ENCODE data around the gene ZBTB24.

ZBTB24 gene

GRCh38 chr6:109455437-109456110, 27.4 kb downstream of the ZBTB24 start, which contains the start of gene MICAL1:
Gene MICAL1 (minus strand): TSS chr6:109455772. CDS start chr6:109454196, 1,576 bp downstream.
- no peaks in the 10 kb centered on the region for H3K9me3 ChIP-seq (ENCODE audit: control insufficient read depth in 1 of 2, low read length in 2 of 2)
- peaks cover 12 to 31% of the 10 kb centered on the region in 2 donors for H3K4me1 ChIP-seq (ENCODE audit: control insufficient read depth in 1 of 2, insufficient read depth in 2 of 2, low read length in 2 of 2)
- no peaks in the 10 kb centered on the region for H3K27me3 ChIP-seq (ENCODE audit: low read depth, low read length)
- no peaks in the 10 kb centered on the region for H3K36me3 ChIP-seq (ENCODE audit: control insufficient read depth in 1 of 2, insufficient read depth in 2 of 2, low read length in 2 of 2)
- H3K27ac ChIP-seq (ENCODE audit: low read length) = peak within 1 kb of the TSS; percentile 77
- peak within 1 kb of the TSS; percentile 68 to 90 for H3K4me3 ChIP-seq (ENCODE audit: low read depth in 1 of 2, low read length in 2 of 2)

- Histone ChIP-seq H3K27me3 (ENCODE audit: low read depth, low read length) (no peaks in the 10 kb centered on the region), H3K36me3 (ENCODE audit: control insufficient read depth in 1 of 2, insufficient read depth in 2 of 2, low read length in 2 of 2) (no peaks in the 10 kb centered on the region), H3K4me1 (ENCODE audit: control insufficient read depth in 1 of 2, insufficient read depth in 2 of 2, low read length in 2 of 2) (peaks cover 12 to 28% of the 10 kb centered on the region in 2 donors), H3K27ac (ENCODE audit: low read length) (peak overlapping the region; percentile 56), H3K9me3 (ENCODE audit: control insufficient read depth in 1 of 2, low read length in 2 of 2) (no peaks in the 10 kb centered on the region), H3K4me3 (ENCODE audit: low read depth in 1 of 2, low read length in 2 of 2) (peak overlapping the region; percentile 68 to 90)
These were observed 28.3 kb downstream of the ZBTB24 start for GRCh38 chr6:109454496-109455436.

GRCh38 chr6:109453594-109454495, 29.2 kb downstream of the ZBTB24 start:
- H3K4me3 ChIP-seq (ENCODE audit: low read depth in 1 of 2, low read length in 2 of 2) = peak overlapping the region; percentile 68 to 90
- H3K9me3 ChIP-seq (ENCODE audit: control insufficient read depth in 1 of 2, low read length in 2 of 2) = no peaks in the 10 kb centered on the region
- no peaks in the 10 kb centered on the region for H3K36me3 ChIP-seq (ENCODE audit: control insufficient read depth in 1 of 2, insufficient read depth in 2 of 2, low read length in 2 of 2)
- peaks cover 12 to 28% of the 10 kb centered on the region in 2 donors for H3K4me1 ChIP-seq (ENCODE audit: control insufficient read depth in 1 of 2, insufficient read depth in 2 of 2, low read length in 2 of 2)
- H3K27ac ChIP-seq (ENCODE audit: low read length) = peak overlapping the region; percentile 23
- H3K27me3 ChIP-seq (ENCODE audit: low read depth, low read length) = no peaks in the 10 kb centered on the region

GRCh38 chr6:109453156-109453555, 29.9 kb downstream of the ZBTB24 start:
- Histone ChIP-seq H3K27ac (ENCODE audit: low read length) (no peak overlapping the region), H3K36me3 (ENCODE audit: control insufficient read depth in 1 of 2, insufficient read depth in 2 of 2, low read length in 2 of 2) (no peaks in the 10 kb centered on the region), H3K9me3 (ENCODE audit: control insufficient read depth in 1 of 2, low read length in 2 of 2) (no peaks in the 10 kb centered on the region), H3K27me3 (ENCODE audit: low read depth, low read length) (no peaks in the 10 kb centered on the region), H3K4me3 (ENCODE audit: low read depth in 1 of 2, low read length in 2 of 2) (no peak overlapping the region), H3K4me1 (ENCODE audit: control insufficient read depth in 1 of 2, insufficient read depth in 2 of 2, low read length in 2 of 2) (peaks cover 12 to 28% of the 10 kb centered on the region in 2 donors)

GRCh38 chr6:109452181-109452580, 30.8 kb downstream of the ZBTB24 start:
- Histone ChIP-seq H3K27me3 (ENCODE audit: low read depth, low read length) (no peaks in the 10 kb centered on the region), H3K4me1 (ENCODE audit: control insufficient read depth in 1 of 2, insufficient read depth in 2 of 2, low read length in 2 of 2) (peaks cover 12 to 28% of the 10 kb centered on the region in 2 donors), H3K4me3 (ENCODE audit: low read depth in 1 of 2, low read length in 2 of 2) (no peak overlapping the region), H3K36me3 (ENCODE audit: control insufficient read depth in 1 of 2, insufficient read depth in 2 of 2, low read length in 2 of 2) (no peaks in the 10 kb centered on the region), H3K9me3 (ENCODE audit: control insufficient read depth in 1 of 2, low read length in 2 of 2) (no peaks in the 10 kb centered on the region), H3K27ac (ENCODE audit: low read length) (no peak overlapping the region)

- no peak overlapping the region for H3K27ac ChIP-seq (ENCODE audit: low read length)
- no peak overlapping the region for H3K4me3 ChIP-seq (ENCODE audit: low read depth in 1 of 2, low read length in 2 of 2)
- no peaks in the 10 kb centered on the region for H3K27me3 ChIP-seq (ENCODE audit: low read depth, low read length)
- H3K4me1 ChIP-seq (ENCODE audit: control insufficient read depth in 1 of 2, insufficient read depth in 2 of 2, low read length in 2 of 2) = peaks cover 7 to 24% of the 10 kb centered on the region in 2 donors
- H3K36me3 ChIP-seq (ENCODE audit: control insufficient read depth in 1 of 2, insufficient read depth in 2 of 2, low read length in 2 of 2) = peaks cover 5 to 6% of the 10 kb centered on the region in 2 donors
- no peaks in the 10 kb centered on the region for H3K9me3 ChIP-seq (ENCODE audit: control insufficient read depth in 1 of 2, low read length in 2 of 2)
These were observed 31.6 kb downstream of the ZBTB24 start for GRCh38 chr6:109451376-109451775.

- peaks cover 6 to 18% of the 10 kb centered on the region in 2 donors for H3K4me1 ChIP-seq (ENCODE audit: control insufficient read depth in 1 of 2, insufficient read depth in 2 of 2, low read length in 2 of 2)
- H3K9me3 ChIP-seq (ENCODE audit: control insufficient read depth in 1 of 2, low read length in 2 of 2) = no peaks in the 10 kb centered on the region
- peaks cover 8% of the 10 kb centered on the region in 2 donors for H3K36me3 ChIP-seq (ENCODE audit: control insufficient read depth in 1 of 2, insufficient read depth in 2 of 2, low read length in 2 of 2)
- no peak overlapping the region for H3K27ac ChIP-seq (ENCODE audit: low read length)
- no peaks in the 10 kb centered on the region for H3K27me3 ChIP-seq (ENCODE audit: low read depth, low read length)
- H3K4me3 ChIP-seq (ENCODE audit: low read depth in 1 of 2, low read length in 2 of 2) = no peak overlapping the region
These were observed 32.2 kb downstream of the ZBTB24 start for GRCh38 chr6:109450801-109451200.

GRCh38 chr6:109449795-109450673, 33.0 kb downstream of the ZBTB24 start:
- no peaks in the 10 kb centered on the region for H3K9me3 ChIP-seq (ENCODE audit: control insufficient read depth in 1 of 2, low read length in 2 of 2)
- no peaks in the 10 kb centered on the region for H3K27me3 ChIP-seq (ENCODE audit: low read depth, low read length)
- H3K4me1 ChIP-seq (ENCODE audit: control insufficient read depth in 1 of 2, insufficient read depth in 2 of 2, low read length in 2 of 2) = peaks cover 6 to 16% of the 10 kb centered on the region in 2 donors
- H3K27ac ChIP-seq (ENCODE audit: low read length) = no peak overlapping the region
- peaks cover 10 to 12% of the 10 kb centered on the region in 2 donors for H3K36me3 ChIP-seq (ENCODE audit: control insufficient read depth in 1 of 2, insufficient read depth in 2 of 2, low read length in 2 of 2)
- H3K4me3 ChIP-seq (ENCODE audit: low read depth in 1 of 2, low read length in 2 of 2) = no peak overlapping the region

GRCh38 chr6:109449064-109449794, 33.8 kb downstream of the ZBTB24 start:
- H3K27me3 ChIP-seq (ENCODE audit: low read depth, low read length) = no peaks in the 10 kb centered on the region
- peaks cover 3 to 8% of the 10 kb centered on the region in 2 donors for H3K4me1 ChIP-seq (ENCODE audit: control insufficient read depth in 1 of 2, insufficient read depth in 2 of 2, low read length in 2 of 2)
- H3K36me3 ChIP-seq (ENCODE audit: control insufficient read depth in 1 of 2, insufficient read depth in 2 of 2, low read length in 2 of 2) = peaks cover 17 to 19% of the 10 kb centered on the region in 2 donors
- H3K9me3 ChIP-seq (ENCODE audit: control insufficient read depth in 1 of 2, low read length in 2 of 2) = no peaks in the 10 kb centered on the region
- no peak overlapping the region for H3K4me3 ChIP-seq (ENCODE audit: low read depth in 1 of 2, low read length in 2 of 2)
- H3K27ac ChIP-seq (ENCODE audit: low read length) = no peak overlapping the region

Measured in muscle layer of duodenum (tissue), 2 donors.